Stomach smooth muscle (tissue), 2 donors: ENCODE data around the gene FAM162A.

ENCODE experiments used
- H3K27ac ChIP-seq: one replicate; pipeline ENCODE4 v1.7.0; 2013; ENCODE audit warnings: mild to moderate bottlenecking, low read length, inconsistent platforms
- H3K27me3 ChIP-seq, 2 donors: one replicate each; pipeline ENCODE4 v1.7.0; 2013; ENCODE audit warnings: low read length in 2 of 2; ENCODE audit not compliant: insufficient read depth in 2 of 2, control insufficient read depth in 1 of 2
- H3K36me3 ChIP-seq, 2 donors: one replicate each; pipeline ENCODE4 v1.7.0; 2013; ENCODE audit warnings: low read length in 2 of 2; ENCODE audit not compliant: control insufficient read depth in 2 of 2, insufficient read depth in 2 of 2
- H3K4me1 ChIP-seq: one replicate; pipeline ENCODE4 v1.7.0; 2013; ENCODE audit warnings: low read length; ENCODE audit not compliant: control insufficient read depth, insufficient read depth
- H3K4me3 ChIP-seq, 2 donors: one replicate each; pipeline ENCODE4 v1.7.0; 2013; ENCODE audit warnings: low read length in 2 of 2
- H3K9ac ChIP-seq, 2 donors: one replicate each; pipeline ENCODE4 v1.7.0; 2013; ENCODE audit warnings: low read length in 2 of 2, mild to moderate bottlenecking in 1 of 2
- H3K9me3 ChIP-seq, 2 donors: one replicate each; pipeline ENCODE4 v1.7.0; 2013; ENCODE audit warnings: low read length in 2 of 2; ENCODE audit not compliant: control insufficient read depth in 2 of 2
- donor health status: healthy.
- donor health status: Pancreatic carcinoma.

The FAM162A gene

DNA sequence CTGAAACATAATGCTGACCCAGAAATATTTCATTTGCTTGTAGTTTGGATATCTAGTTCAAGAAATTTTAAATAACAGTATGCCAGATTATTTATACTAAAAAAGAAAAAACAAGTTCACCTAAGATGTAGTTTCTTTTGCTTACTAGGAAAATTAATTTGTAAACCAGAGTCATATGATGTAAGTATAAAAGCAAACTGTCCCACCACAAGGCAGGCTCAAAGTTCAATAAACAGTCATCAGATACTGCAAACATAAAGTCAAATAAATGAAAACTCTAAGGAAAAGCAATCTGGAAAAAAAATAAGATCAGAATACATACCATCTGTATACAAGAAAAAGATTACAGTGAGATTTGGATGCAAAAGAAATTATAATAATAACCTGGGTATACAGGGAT is 72.1 kb downstream of the FAM162A start:
- H3K4me1 ChIP-seq: no peaks in the 10 kb centered on the region
- H3K9me3 ChIP-seq: no peaks in the 10 kb centered on the region
- H3K9ac ChIP-seq: no peak overlapping the region
- no peak overlapping the region for H3K4me3 ChIP-seq
- H3K36me3 ChIP-seq: peaks cover 22 to 46% of the 10 kb centered on the region in 2 donors
- no peaks in the 10 kb centered on the region for H3K27me3 ChIP-seq
- H3K27ac ChIP-seq: no peak overlapping the region

DNA sequence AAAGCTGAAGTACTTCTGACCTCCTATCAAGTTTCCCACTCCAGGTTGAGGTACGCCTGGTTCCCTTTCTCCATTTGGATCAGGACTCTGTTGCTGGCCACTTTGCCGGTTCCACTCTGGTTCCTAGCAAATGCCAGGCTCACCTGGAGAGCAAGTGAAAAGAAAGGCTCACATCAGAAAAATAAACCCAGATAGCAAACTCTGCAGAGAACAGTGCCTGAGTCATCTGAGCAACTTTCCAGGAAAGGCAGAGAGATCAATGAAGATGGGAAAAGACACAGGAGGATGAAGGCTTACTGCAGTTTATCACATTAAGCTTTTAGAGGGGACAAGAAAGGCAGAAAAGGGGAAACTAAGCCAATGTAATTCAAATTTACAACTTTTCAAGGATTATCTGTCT is 73.7 kb downstream of the FAM162A start:
- H3K36me3 ChIP-seq: peaks cover 18 to 41% of the 10 kb centered on the region in 2 donors
- H3K4me3 ChIP-seq: no peak overlapping the region
- no peaks in the 10 kb centered on the region for H3K4me1 ChIP-seq
- H3K27me3 ChIP-seq: no peaks in the 10 kb centered on the region
- no peak overlapping the region for H3K9ac ChIP-seq
- H3K9me3 ChIP-seq: no peaks in the 10 kb centered on the region
- no peak overlapping the region for H3K27ac ChIP-seq

DNA sequence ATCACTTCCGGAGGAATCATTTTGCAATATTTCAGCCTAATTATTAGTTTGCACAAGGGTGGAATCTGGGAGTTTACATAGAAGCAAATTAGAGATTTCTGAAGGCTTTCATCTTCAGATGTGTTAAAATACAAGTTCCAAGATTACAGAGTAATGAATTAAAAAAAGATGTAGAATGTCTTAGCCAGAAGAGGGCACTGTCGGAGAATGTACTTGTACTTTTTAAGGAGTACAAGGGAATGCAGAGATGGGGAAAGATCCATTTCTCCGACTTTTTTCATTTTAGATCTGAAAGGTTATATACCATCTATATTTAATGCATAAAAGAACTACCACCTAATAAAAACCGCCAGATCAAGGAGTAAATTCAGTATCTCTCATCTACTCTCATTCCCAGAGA is 75.0 kb downstream of the FAM162A start:
- Histone ChIP-seq H3K27ac (no peak overlapping the region), H3K36me3 (peaks cover 16 to 34% of the 10 kb centered on the region in 2 donors), H3K4me1 (no peaks in the 10 kb centered on the region), H3K4me3 (no peak overlapping the region), H3K27me3 (no peaks in the 10 kb centered on the region), H3K9me3 (no peaks in the 10 kb centered on the region), H3K9ac (no peak overlapping the region)

DNA sequence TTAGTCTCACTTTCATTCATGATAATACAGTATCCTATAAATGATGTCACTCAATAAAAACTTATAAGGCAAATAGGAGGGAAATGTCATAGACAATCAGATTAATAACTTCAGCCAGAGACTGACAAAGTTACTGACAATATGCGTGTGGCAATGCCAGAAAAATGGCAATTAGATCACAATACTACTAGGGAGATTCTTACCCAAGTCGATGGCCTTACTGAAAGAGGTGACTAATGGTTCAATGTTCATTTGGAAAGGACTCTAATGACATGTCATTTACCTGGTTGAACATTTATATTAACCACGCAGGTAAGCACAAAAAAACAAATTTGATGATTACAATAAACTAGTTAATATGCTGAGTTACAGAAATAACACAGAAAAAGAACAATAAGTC is 77.8 kb downstream of the FAM162A start:
- Histone ChIP-seq H3K4me3 (no peak overlapping the region), H3K9ac (no peak overlapping the region), H3K27ac (no peak overlapping the region), H3K27me3 (no peaks in the 10 kb centered on the region), H3K36me3 (peaks cover 16 to 29% of the 10 kb centered on the region in 2 donors), H3K4me1 (no peaks in the 10 kb centered on the region), H3K9me3 (no peaks in the 10 kb centered on the region)
